B cell (primary cell): Measurements from ENCODE around the gene CALHM4. TPM values are rescaled to one million over a fixed set of nuclear protein-coding genes. Genes with fewer than 3 reads are reported as not detected.

Source experiments
- ATAC-seq: fragments of 200-7000 bp; cut with Tn5 transposase; one replicate; pipeline ENCODE4 v1.10.0; 2021; ENCODE audit warnings: low read depth, mild to moderate bottlenecking, moderate number of reproducible peaks, moderate library complexity
- CTCF ChIA-PET: fragments of 350-600 bp; sonication (Branson Sonifier 250); formaldehyde crosslinking; loops from one replicate; lab custom pipeline; 2021; ENCODE audit warnings: antibody characterized with exemption, inconsistent platforms; lab: Charles Lee
- POLR2A ChIA-PET: fragments of 350-600 bp; sonication (Branson Sonifier 250); formaldehyde crosslinking; loops from one replicate; lab custom pipeline; 2021; ENCODE audit warnings: antibody characterized with exemption; lab: Charles Lee
- DNase-seq: peaks from one replicate; pipeline ENCODE4 v3.0.0; 2013
- H2AFZ ChIP-seq: 2 replicates; pipeline ENCODE4 v1.6.1; 2012; ENCODE audit warnings: mild to moderate bottlenecking, low read depth, low read length; ENCODE audit not compliant: insufficient read depth, poor library complexity, severe bottlenecking
- H3K27ac ChIP-seq, 2 donors: 1 replicate in 1 of 2; 2 replicates in 1 of 2; pipeline ENCODE4 v1.5.1; 2012 to 2013; ENCODE audit warnings: low read length in 2 of 2, mild to moderate bottlenecking in 2 of 2, moderate library complexity in 1 of 2
- H3K27me3 ChIP-seq, 4 experiments: fragments of 200-600 bp in 1 of 4; sonication (generic) in 1 of 4; replicated peaks in 1 of 4; 1 replicate in 2 of 4; 2 replicates in 2 of 4; pipeline versions ENCODE4 v1.6.1 to v1.7.0; 2013 to 2016; ENCODE audit warnings: low read length in 3 of 4, mild to moderate bottlenecking in 2 of 4, mixed read lengths in 1 of 4, moderate library complexity in 1 of 4; ENCODE audit not compliant: insufficient read depth in 4 of 4, control insufficient read depth in 3 of 4; ENCODE audit errors: control extremely low read depth in 1 of 4
- H3K36me3 ChIP-seq, 2 experiments: replicated peaks in 1 of 2; 1 replicate in 1 of 2; 2 replicates in 1 of 2; pipeline versions ENCODE4 v1.6.1 to v1.7.1; 2013; ENCODE audit warnings: low read length in 1 of 2; ENCODE audit not compliant: insufficient read depth in 2 of 2, control insufficient read depth in 1 of 2; ENCODE audit errors: control extremely low read depth in 1 of 2, extremely low read depth in 1 of 2
- H3K4me1 ChIP-seq, 2 donors: fragments of 200-600 bp in 1 of 2; sonication (generic) in 1 of 2; 1 replicate in 1 of 2; 2 replicates in 1 of 2; pipeline versions ENCODE4 v1.5.1 to v1.6.1; 2013 to 2017; ENCODE audit warnings: low read length in 2 of 2; ENCODE audit not compliant: control insufficient read depth in 2 of 2, insufficient read depth in 2 of 2
- H3K4me2 ChIP-seq: replicated peaks from 2 replicates; pipeline ENCODE3; 2012; ENCODE audit warnings: mild to moderate bottlenecking, low read depth, low read length; ENCODE audit not compliant: poor library complexity, severe bottlenecking
- H3K4me3 ChIP-seq, 5 experiments: fragments of 200-600 bp in 1 of 5; sonication (generic) in 1 of 5; 1 replicate in 3 of 5; 2 replicates in 2 of 5; pipeline versions ENCODE4 v1.5.1 to v1.7.0; 2011 to 2016; ENCODE audit warnings: low read length in 4 of 5, mild to moderate bottlenecking in 4 of 5, low read depth in 2 of 5, control low read depth in 1 of 5, moderate library complexity in 1 of 5; ENCODE audit not compliant: insufficient read depth in 1 of 5; ENCODE audit errors: control extremely low read depth in 1 of 5, extremely low read depth in 1 of 5
- H3K79me2 ChIP-seq: fragments of 200-600 bp; sonication (generic); one replicate; pipeline ENCODE4 v1.6.0; 2016; ENCODE audit warnings: low read length; ENCODE audit not compliant: control insufficient read depth, insufficient read depth
- H3K9ac ChIP-seq: fragments of 200-600 bp; sonication (generic); 2 replicates; pipeline ENCODE4 v1.6.1; 2017; ENCODE audit warnings: mild to moderate bottlenecking, low read length, moderate library complexity
- H3K9me3 ChIP-seq, 3 donors: one replicate each; pipeline versions ENCODE4 v1.6.1 to v1.7.1; 2013; ENCODE audit warnings: low read length in 2 of 3; ENCODE audit not compliant: control insufficient read depth in 2 of 3, insufficient read depth in 1 of 3; ENCODE audit errors: control extremely low read depth in 1 of 3
- H4K20me1 ChIP-seq: 2 replicates; pipeline ENCODE4 v1.6.0; 2012; ENCODE audit warnings: mild to moderate bottlenecking, low read length; ENCODE audit not compliant: insufficient read depth, control insufficient read depth, poor library complexity, severe bottlenecking
- H3K27ac Mint-ChIP-seq: one replicate; pipeline ENCODE4 v1.8.0; 2021; ENCODE audit warnings: mixed read lengths
- H3K27me3 Mint-ChIP-seq: one replicate; pipeline ENCODE4 v1.8.0; 2021; ENCODE audit warnings: mixed read lengths
- H3K4me1 Mint-ChIP-seq: one replicate; pipeline ENCODE4 v1.8.0; 2021; ENCODE audit warnings: mixed read lengths
- H3K4me3 Mint-ChIP-seq: one replicate; pipeline ENCODE4 v1.8.0; 2021; ENCODE audit warnings: mixed read lengths
- H3K9me3 Mint-ChIP-seq: one replicate; pipeline ENCODE4 v1.8.0; 2022; ENCODE audit warnings: mixed read lengths; ENCODE audit not compliant: insufficient read depth
- EZH2 ChIP-seq: IDR thresholded peaks from 2 replicates; pipeline ENCODE4 v1.6.1; 2012; ENCODE audit warnings: borderline replicate concordance, low read depth, mild to moderate bottlenecking, moderate library complexity, low read length; ENCODE audit not compliant: insufficient read depth, poor library complexity, severe bottlenecking
- WGBS: methylation state at CpG from one replicate; pipeline ENCODE4 v1.1.5; 2013; ENCODE audit warnings: missing lambda C conversion rate; ENCODE audit not compliant: insufficient coverage; 5-methylcytosine and 5-hydroxymethylcytosine counted together
- intact Hi-C: fragments of 100-400 bp; cut with micrococcal nuclease; formaldehyde crosslinking; loops from one replicate; pipeline ENCODE4 v1.10.0; 2022
- polyA plus RNA-seq: library from polyadenylated mRNA; depleted of rRNA; stranded (reverse); fragments of >200 nt; gene quantifications from 2 replicates; pipeline ENCODE4 v1.2.3, GENCODE V29; 2012
- total RNA-seq, 2 donors: library from RNA; stranded (reverse); fragments of 120-200 nt in 1 of 2; gene quantifications; 1 replicate in 1 of 2; 2 replicates in 1 of 2; pipeline versions ENCODE4 v1.2.3 to v1.2.4, GENCODE V29; 2013 to 2022
- TF ChIP-seq, protein P1 (sequence below): fragments of 200-600 bp; IDR thresholded peaks from one replicate; pipeline ENCODE4 v1.8.0; 2022; ENCODE audit warnings: antibody characterized with exemption, mild to moderate bottlenecking

Gene CALHM4
- total and polyA plus RNA-seq, 2 donors (not counting 1 experiment from before 2014, with no cell fraction given): not detected

DNA sequence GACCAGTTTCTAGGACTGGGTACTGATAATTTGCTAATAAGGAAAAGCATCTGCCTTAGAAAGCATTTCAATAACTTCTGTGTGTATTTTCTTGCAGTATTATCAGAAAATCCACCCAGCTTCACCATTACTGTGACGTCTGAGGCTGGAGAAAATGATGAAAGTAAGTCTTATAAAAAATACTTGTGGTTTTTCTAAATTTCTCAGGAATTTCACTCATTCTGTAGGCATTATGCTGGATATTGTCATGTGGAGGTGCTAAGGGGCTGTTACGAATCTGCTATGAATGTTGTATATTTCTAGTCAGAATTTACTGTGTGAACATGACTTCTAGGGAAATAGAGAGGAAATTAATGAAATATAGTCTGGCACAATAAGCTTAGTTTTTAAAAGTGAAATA lies 26.6 kb downstream of the CALHM4 start:
- H3K4me3 Mint-ChIP-seq: no peak overlapping the region
- WGBS: 100% methylated on average over 1 of the region's 2 CpGs
- no peaks in the 10 kb centered on the region for H3K4me1 Mint-ChIP-seq
- POLR2A ChIA-PET: no interaction called here
- Histone ChIP-seq H3K79me2 (peaks cover 24% of the 10 kb centered on the region), H3K27me3 (no peaks in the 10 kb centered on the region), H3K9me3 (no peaks in the 10 kb centered on the region), H3K4me3 (no peak overlapping the region), H2AFZ (no peak overlapping the region), H3K36me3 (peaks cover 9 to 28% of the 10 kb centered on the region in 2 experiments), H4K20me1 (peaks cover 4% of the 10 kb centered on the region), H3K4me1 (no peaks in the 10 kb centered on the region), H3K4me2 (no peak overlapping the region), H3K9ac (no peak overlapping the region), H3K27ac (no peak overlapping the region)
- ATAC-seq (no peak), DNase-seq (no peak)
- no peak for TF ChIP-seq EZH2
- TF ChIP-seq, protein P1, sequence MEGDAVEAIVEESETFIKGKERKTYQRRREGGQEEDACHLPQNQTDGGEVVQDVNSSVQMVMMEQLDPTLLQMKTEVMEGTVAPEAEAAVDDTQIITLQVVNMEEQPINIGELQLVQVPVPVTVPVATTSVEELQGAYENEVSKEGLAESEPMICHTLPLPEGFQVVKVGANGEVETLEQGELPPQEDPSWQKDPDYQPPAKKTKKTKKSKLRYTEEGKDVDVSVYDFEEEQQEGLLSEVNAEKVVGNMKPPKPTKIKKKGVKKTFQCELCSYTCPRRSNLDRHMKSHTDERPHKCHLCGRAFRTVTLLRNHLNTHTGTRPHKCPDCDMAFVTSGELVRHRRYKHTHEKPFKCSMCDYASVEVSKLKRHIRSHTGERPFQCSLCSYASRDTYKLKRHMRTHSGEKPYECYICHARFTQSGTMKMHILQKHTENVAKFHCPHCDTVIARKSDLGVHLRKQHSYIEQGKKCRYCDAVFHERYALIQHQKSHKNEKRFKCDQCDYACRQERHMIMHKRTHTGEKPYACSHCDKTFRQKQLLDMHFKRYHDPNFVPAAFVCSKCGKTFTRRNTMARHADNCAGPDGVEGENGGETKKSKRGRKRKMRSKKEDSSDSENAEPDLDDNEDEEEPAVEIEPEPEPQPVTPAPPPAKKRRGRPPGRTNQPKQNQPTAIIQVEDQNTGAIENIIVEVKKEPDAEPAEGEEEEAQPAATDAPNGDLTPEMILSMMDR: no peak
- no peak overlapping the region for H3K27ac Mint-ChIP-seq
- intact Hi-C loops: loop anchor here (5.0 kb wide), 1 partner anchor 67 kb away; no protein-coding TSS in a partner anchor
- CTCF ChIA-PET: interaction anchor here (1.4 kb wide), 1 partner anchor 9 kb away, joined by 3 read pairs; the partner anchor contains the start of gene RWDD1
- H3K27me3 Mint-ChIP-seq: no peaks in the 10 kb centered on the region
- H3K9me3 Mint-ChIP-seq: no peaks in the 10 kb centered on the region

DNA sequence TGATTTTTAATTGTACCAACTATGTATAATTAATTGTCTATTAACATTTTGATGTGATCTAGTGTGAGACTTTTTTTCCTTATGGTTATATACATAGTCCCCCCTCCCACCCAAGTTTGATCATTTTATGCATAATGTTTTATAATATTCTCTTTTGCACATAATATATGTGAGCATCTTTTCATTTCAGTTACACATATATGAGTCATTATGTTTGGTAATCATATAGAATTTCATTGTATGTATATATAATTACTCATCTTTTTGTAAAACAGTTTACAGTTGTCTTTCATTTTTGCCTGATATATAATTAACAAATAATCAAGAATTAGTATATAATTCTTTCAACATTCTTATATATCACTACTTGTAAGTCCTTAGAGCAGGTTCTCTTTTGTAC lies 32.7 kb downstream of the CALHM4 start:
- Mint-ChIP-seq H3K4me3 (no peak overlapping the region), H3K27me3 (no peaks in the 10 kb centered on the region), H3K27ac (no peak overlapping the region), H3K9me3 (no peaks in the 10 kb centered on the region), H3K4me1 (no peaks in the 10 kb centered on the region)
- Histone ChIP-seq H2AFZ (no peak overlapping the region), H3K27ac (no peak overlapping the region), H3K4me1 (no peaks in the 10 kb centered on the region), H3K79me2 (peaks cover 4% of the 10 kb centered on the region), H3K9me3 (no peaks in the 10 kb centered on the region), H3K4me3 (no peak overlapping the region), H3K36me3 (peaks cover 9 to 46% of the 10 kb centered on the region in 2 experiments), H3K9ac (no peak overlapping the region), H3K4me2 (no peak overlapping the region), H4K20me1 (peaks cover 4% of the 10 kb centered on the region), H3K27me3 (no peaks in the 10 kb centered on the region)
- ATAC-seq: no peak
- intact Hi-C loops: no loop called here
- ChIA-PET POLR2A (no interaction called here), CTCF (no interaction called here)
- no peak for DNase-seq
- no peak for TF ChIP-seq EZH2
- TF ChIP-seq, protein P1: no peak
